GM18951 (cell line): ENCODE data around the gene IGF2BP1.
"Not testable (repeated sequence)": the region's sequence is repeated elsewhere in the genome, so short reads cannot be mapped to it uniquely, and the experiment has no call there.

ENCODE experiments used
- POLR2A ChIP-seq: IDR thresholded peaks from 4 replicates; pipeline ENCODE4 v1.6.1; 2011; ENCODE audit warnings: mild to moderate bottlenecking; ENCODE audit not compliant: insufficient read length, insufficient read depth; ENCODE audit errors: extremely low read depth
- in situ Hi-C: fragments of 300-500 bp; cut with MboI; formaldehyde crosslinking; loops from one replicate; pipeline ENCODE4 v1.12.0; 2022; ENCODE audit warnings: low sequenced_read_pairs, mixed read lengths, inconsistent platforms; ENCODE audit not compliant: unreplicated experiment

The IGF2BP1 gene

DNA sequence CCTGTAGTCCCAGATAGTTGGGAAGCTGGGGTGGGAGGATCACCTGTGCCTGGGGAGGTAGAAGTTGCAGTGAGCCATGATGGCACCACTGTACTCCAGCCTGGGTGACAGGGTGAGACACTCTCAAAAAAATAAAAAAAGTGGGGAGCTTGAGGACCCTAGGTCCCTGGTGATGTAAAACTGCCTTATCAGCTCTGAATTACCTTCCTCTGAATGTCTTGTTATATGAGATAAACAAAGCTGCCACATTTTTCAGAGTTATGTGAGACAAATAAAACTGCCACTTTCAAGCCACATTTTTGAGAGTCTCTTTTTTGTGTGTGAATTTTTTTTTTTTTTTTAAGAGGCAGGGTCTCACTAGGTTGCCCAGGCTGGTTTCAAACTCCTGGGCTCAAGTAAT lies 103.4 kb downstream of the IGF2BP1 start:
- no peak for TF ChIP-seq POLR2A
- in situ Hi-C loops = no loop called here

DNA sequence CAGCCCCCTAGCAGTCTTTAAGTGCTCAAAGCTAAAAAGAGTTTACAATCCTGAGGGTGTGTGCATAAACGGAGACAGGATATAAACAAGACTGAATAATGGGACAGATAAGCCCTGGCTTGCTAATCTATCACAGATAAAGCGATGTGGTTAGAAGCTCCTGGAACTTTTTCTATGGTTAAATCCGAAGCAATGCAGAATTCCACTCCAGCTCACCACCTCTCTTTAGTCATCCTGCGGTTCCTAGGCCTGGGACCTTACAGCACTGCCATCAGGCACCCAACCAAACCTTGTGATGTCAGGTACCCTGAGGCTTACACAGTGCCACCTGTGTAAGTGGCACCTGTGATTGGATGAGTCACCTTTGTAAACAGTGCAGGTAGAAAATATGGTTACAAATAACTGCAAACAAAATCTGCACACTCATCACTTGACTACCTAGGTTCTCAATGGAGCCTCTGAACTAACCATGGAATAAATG lies 103.9 kb downstream of the IGF2BP1 start:
- in situ Hi-C loops = no loop called here
- TF ChIP-seq POLR2A = no peak

DNA sequence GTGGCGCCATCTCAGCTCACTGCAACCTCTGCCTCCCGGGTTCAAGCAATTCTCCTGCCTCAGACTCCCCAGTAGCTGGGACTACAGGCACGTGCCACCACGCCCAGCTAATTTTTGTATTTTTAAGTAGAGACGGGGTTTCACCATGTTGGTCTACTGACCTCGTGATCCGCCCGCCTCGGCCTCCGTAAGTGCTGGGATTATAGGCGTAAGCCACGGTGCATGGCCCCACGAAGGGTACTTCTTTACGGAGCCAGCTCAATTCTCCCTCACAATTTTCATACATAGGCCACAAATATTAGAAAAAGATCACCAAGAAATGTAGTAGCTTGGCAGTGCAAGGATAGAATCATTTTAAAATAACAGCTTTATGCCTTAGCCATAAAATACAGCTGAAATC lies 106.2 kb downstream of the IGF2BP1 start:
- in situ Hi-C loops = not testable (repeated sequence)

DNA sequence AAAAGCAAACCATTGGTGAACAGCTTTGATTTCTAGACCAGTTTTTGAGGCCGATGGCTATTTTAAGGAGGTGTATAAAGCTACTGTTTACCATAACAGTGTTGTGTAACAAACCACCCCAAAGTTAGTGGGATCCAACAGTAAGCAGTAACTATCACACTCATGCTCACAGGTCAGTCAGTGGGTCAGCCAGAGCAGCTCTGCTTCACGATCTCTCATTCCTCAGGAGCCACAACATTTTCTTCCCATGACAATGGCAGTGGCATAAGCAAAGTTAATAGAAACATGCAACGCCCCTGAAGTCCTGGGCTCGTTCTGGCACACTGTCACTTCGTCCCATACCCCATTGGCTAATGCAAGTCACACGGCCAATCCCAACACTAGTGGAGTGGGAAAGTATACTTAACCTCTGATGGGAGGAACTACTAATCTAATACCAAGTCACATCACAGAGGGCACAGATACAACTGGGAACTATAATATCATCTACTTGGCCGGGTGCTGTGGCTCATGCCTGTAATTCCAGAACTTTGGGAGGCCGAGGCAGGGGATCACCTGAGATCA lies 107.4 kb downstream of the IGF2BP1 start:
- in situ Hi-C loops = no loop called here
- no peak for TF ChIP-seq POLR2A
